GM19099 (cell line): Measurements from ENCODE around the gene ALG12.

Experiments used
- POLR2A ChIP-seq: IDR thresholded peaks from 3 replicates; pipeline ENCODE4 v1.6.1; 2011; ENCODE audit warnings: low read depth; ENCODE audit not compliant: insufficient read length; ENCODE audit errors: extremely low read depth

The ALG12 gene

GRCh38 chr22:49905465-49905864 is 12.8 kb downstream of the ALG12 start:
- TF ChIP-seq POLR2A: no peak

DNA sequence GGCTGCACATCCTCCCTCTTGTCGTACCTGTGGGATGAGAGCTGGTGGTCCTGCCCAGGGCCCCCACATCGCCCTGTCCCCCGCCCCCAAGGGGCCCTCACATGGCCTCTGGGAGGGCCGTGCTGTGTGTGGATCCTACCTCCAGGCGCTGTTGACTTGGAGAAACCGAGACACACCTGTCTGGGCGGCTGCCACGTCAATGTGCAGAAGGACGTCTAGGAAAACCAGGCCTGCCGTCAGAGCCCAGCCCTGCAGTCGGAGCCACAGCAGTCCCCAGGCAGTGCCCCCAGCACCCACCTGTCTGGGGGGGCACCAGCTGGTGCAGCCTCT is 14.2 kb downstream of the ALG12 start:
- TF ChIP-seq POLR2A: no peak

- no peak for TF ChIP-seq POLR2A
Measured at GRCh38 chr22:49903322-49904039, 14.8 kb downstream of the ALG12 start.

DNA sequence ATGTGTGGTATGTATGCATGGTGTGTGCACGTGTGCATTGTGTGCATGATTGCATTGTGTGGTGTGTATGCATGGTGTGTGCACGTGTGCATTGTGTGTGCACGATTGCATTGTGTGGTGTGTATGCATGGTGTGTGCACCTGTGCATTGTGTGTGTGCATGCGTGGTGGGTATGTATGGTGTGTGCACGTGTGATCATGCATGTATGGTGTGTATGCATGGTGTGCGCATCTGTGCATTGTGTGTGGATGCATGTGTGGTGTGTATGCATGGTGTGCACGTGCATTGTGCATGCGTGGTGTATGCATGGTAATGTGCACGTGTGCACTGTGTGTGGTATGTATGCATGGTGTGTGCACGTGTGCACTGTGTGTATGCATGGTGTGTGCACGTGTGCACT is 16.8 kb downstream of the ALG12 start:
- TF ChIP-seq POLR2A: no peak

GRCh38 chr22:49900441-49901230 is 17.6 kb downstream of the ALG12 start:
- no peak for TF ChIP-seq POLR2A

- no peak for TF ChIP-seq POLR2A
Measured at GRCh38 chr22:49899530-49899929, 18.7 kb downstream of the ALG12 start.

- no peak for TF ChIP-seq POLR2A
Measured at GRCh38 chr22:49897015-49897684, 21.1 kb downstream of the ALG12 start.

DNA sequence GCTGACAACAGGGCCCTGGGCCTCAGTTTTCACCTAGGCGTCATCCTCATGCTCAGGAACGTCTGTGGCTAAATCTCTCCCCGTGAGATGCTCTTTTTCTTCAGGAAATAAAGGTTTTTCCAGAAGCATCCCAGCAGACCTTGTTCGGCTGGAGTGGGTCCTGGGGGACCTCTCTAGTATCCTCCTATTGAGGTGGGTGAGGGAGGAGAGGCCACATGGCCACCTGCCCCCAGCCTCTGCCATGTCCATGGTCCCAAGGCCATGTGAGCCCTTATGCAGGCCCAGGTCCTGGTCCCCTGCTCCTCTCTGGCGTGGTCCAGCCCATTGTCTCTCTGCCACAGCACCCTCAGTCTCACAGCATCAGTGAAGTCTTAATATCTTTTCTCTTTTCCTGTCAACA is 22.0 kb downstream of the ALG12 start:
- TF ChIP-seq POLR2A: no peak

GRCh38 chr22:49894322-49895054 is 23.8 kb downstream of the ALG12 start:
- no peak for TF ChIP-seq POLR2A

- no peak for TF ChIP-seq POLR2A
Measured at GRCh38 chr22:49893025-49893424, 25.2 kb downstream of the ALG12 start.

GRCh38 chr22:49892226-49892899 is 25.9 kb downstream of the ALG12 start:
- no peak for TF ChIP-seq POLR2A

DNA sequence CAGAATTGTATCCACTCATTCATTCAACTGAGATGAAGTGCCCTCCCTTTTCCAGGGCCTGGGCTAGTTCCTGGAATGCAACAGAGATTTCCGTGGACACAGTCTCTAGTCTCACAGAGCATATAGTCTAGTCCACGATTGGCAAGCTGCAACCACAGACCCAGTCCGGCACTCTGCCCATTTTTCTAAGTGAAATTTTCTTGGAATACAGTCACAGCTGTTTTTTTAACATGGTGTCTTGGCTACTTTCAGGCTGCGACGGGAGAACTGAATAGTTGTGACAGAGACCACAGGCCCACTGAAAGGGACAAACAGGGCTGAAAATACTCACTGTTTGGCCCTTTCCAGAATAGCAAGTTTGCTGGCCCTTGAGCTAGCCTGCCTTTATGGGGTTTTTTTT is 29.2 kb downstream of the ALG12 start:
- TF ChIP-seq POLR2A: no peak

DNA sequence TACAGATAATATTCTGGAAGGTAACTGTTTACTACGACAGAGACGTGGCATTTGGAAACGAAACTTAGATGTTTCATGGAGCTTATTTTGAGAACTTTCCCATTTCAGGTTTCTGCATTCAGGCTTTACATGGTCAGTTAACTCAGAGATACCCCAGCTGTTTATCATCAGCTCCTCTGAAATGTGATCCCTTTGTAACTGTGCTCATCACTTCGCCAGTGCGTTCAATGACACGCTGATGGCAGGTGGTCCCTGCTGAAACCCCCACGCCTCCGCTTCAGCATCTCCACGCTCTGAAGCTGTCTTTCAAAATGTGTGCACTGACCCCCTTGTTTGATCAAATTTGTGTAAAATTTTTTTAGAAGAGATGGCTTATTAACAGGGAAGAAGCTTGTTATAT is 30.5 kb downstream of the ALG12 start:
- no peak for TF ChIP-seq POLR2A

- TF ChIP-seq POLR2A: no peak
Measured at GRCh38 chr22:49887064-49887451, 31.2 kb downstream of the ALG12 start.

GRCh38 chr22:49886346-49887063 is 31.7 kb downstream of the ALG12 start:
- TF ChIP-seq POLR2A: no peak

DNA sequence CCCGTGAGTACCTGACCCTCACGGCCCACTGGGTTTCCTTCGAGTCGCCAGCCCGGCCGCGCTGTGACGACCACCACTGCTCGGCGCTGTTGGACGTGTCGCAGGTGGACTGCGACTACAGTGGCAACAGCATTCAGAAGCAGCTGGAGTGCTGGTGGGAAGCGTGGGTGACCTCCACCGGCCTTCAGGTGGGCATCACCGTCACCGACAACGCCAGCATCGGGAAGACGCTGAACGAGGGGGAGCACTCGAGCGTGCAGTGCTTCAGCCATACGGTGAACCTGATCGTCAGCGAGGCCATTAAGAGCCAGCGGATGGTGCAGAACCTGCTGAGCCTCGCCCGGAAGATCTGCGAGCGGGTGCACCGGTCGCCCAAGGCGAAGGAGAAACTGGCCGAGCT is 32.4 kb downstream of the ALG12 start:
- TF ChIP-seq POLR2A: no peak
